T-cell (primary cell): ENCODE measurements around the gene MFAP3. TPM values are rescaled to one million over a fixed set of nuclear protein-coding genes. Genes with fewer than 3 reads are reported as not detected.

Source experiments
- ATAC-seq, 4 experiments: fragments of 200-7000 bp in 3 of 4; fragments of 150-1000 bp in 1 of 4; cut with Tn5 transposase; replicated peaks in 1 of 4; 1 replicate in 3 of 4; 2 replicates in 1 of 4; pipeline ENCODE4 v1.10.0; 2021; ENCODE audit warnings: moderate library complexity in 3 of 4, mild to moderate bottlenecking in 2 of 4, moderate number of reproducible peaks in 1 of 4
- CTCF ChIA-PET, 2 donors: fragments of 300-600 bp; sonication (Branson Sonifier 250); formaldehyde crosslinking; loops; one replicate each; lab custom pipeline; 2022; ENCODE audit warnings: antibody characterized with exemption in 2 of 2; lab: Charles Lee
- POLR2A ChIA-PET, 2 donors: fragments of 300-600 bp; sonication (Branson Sonifier 250); formaldehyde crosslinking; loops; one replicate each; lab custom pipeline; 2022; ENCODE audit warnings: antibody characterized with exemption in 2 of 2; lab: Charles Lee
- DNase-seq, 35 experiments: peaks; one replicate each; pipeline versions ENCODE4 v3.0.0 to v3.0.0-alpha.2; 2013 to 2023
- H3K27ac ChIP-seq: one replicate; pipeline ENCODE4 v1.5.1; 2013; ENCODE audit warnings: low read length
- H3K27me3 ChIP-seq, 2 experiments: replicated peaks in 1 of 2; 1 replicate in 1 of 2; 2 replicates in 1 of 2; pipeline versions ENCODE4 v1.6.1 to v1.7.0; 2013; ENCODE audit warnings: low read length in 1 of 2, mixed read lengths in 1 of 2; ENCODE audit not compliant: control insufficient read depth in 2 of 2, insufficient read depth in 2 of 2; ENCODE audit errors: extremely low read depth in 1 of 2
- H3K36me3 ChIP-seq, 2 donors: 1 replicate in 1 of 2; 2 replicates in 1 of 2; pipeline versions ENCODE4 v1.6.1 to v1.7.0; 2013; ENCODE audit warnings: low read length in 1 of 2; ENCODE audit not compliant: control insufficient read depth in 2 of 2, insufficient read depth in 1 of 2; ENCODE audit errors: extremely low read depth in 1 of 2
- H3K4me1 ChIP-seq, 2 experiments: 1 replicate in 1 of 2; 2 replicates in 1 of 2; pipeline versions ENCODE4 v1.6.1 to v1.7.0; 2013; ENCODE audit warnings: low read length in 2 of 2, mixed read lengths in 1 of 2; ENCODE audit not compliant: insufficient read depth in 2 of 2, control insufficient read depth in 1 of 2; ENCODE audit errors: extremely low read depth in 1 of 2
- H3K4me3 ChIP-seq, 2 donors: 1 replicate in 1 of 2; 2 replicates in 1 of 2; pipeline versions ENCODE4 v1.5.1 to v1.7.0; 2013; ENCODE audit warnings: mild to moderate bottlenecking in 2 of 2, low read length in 1 of 2, moderate library complexity in 1 of 2; ENCODE audit not compliant: control insufficient read depth in 1 of 2; ENCODE audit errors: extremely low read depth in 1 of 2
- H3K9me3 ChIP-seq: 2 replicates; pipeline ENCODE4 v1.7.0; 2013
- H3K27ac Mint-ChIP-seq, 2 donors: one replicate each; pipeline ENCODE4 v1.8.0; 2020 to 2021; ENCODE audit warnings: mild to moderate bottlenecking in 2 of 2, mixed read lengths in 2 of 2
- H3K27me3 Mint-ChIP-seq, 2 donors: one replicate each; pipeline ENCODE4 v1.8.0; 2021 to 2022; ENCODE audit warnings: mixed read lengths in 2 of 2
- H3K36me3 Mint-ChIP-seq: one replicate; pipeline ENCODE4 v1.8.0; 2021; ENCODE audit warnings: mixed read lengths
- H3K4me1 Mint-ChIP-seq, 3 donors: one replicate each; pipeline ENCODE4 v1.8.0; 2020 to 2022; ENCODE audit warnings: mixed read lengths in 3 of 3, mild to moderate bottlenecking in 1 of 3
- H3K4me3 Mint-ChIP-seq, 3 donors: one replicate each; pipeline ENCODE4 v1.8.0; 2020 to 2022; ENCODE audit warnings: mild to moderate bottlenecking in 3 of 3, mixed read lengths in 3 of 3, moderate library complexity in 3 of 3
- H3K9me3 Mint-ChIP-seq, 3 donors: one replicate each; pipeline ENCODE4 v1.8.0; 2020 to 2022; ENCODE audit warnings: mixed read lengths in 3 of 3
- WGBS: methylation state at CpG from one replicate; pipeline ENCODE4 v1.1.5; 2013; ENCODE audit warnings: missing lambda C conversion rate; ENCODE audit not compliant: insufficient coverage; 5-methylcytosine and 5-hydroxymethylcytosine counted together
- total RNA-seq, 35 experiments: library from RNA in 6 of 35; stranded (reverse) in 6 of 35; fragments of 120-200 nt in 1 of 35; gene quantifications; one replicate each; pipeline versions ENCODE4 v1.2.1 to v1.2.4 and lab custom pipeline; 2013 to 2026

Gene MFAP3
- total RNA-seq, 5 donors from 2014 or later (not counting 1 experiment from before 2014, with no cell fraction given): 15.5 to 25.1 (median 23.6) TPM

DNA sequence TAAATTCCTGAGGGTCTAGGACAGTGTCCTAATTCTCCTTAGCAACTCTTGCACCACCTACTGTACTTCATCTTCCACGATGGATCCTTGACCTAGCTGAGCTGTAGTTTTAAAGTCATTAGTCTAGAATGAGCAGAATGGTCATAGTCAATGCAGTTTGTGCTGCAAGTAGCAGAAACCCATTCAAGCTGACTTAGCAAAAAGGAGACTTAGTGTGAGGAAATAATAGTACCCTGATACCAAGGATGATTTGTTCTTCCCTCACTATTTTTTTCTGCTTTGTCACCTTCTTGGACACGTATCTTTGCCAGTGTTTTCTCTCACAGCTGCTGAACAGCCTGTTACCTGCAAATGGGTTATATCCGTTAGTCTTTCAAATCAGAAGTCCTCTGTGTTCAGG, 5.3 kb downstream of the MFAP3 start:
- Mint-ChIP-seq H3K9me3 (no peaks in the 10 kb centered on the region), H3K4me1 (peaks cover 78 to 81% (median 78%) of the 10 kb centered on the region in 3 donors), H3K27me3 (no peaks in the 10 kb centered on the region), H3K27ac (no peak overlapping the region), H3K4me3 (no peak overlapping the region), H3K36me3 (peaks cover 27% of the 10 kb centered on the region)
- Histone ChIP-seq H3K27ac (no peak overlapping the region), H3K4me3 (no peak overlapping the region), H3K27me3 (no peaks in the 10 kb centered on the region), H3K9me3 (no peaks in the 10 kb centered on the region), H3K4me1 (peaks cover 13 to 18% of the 10 kb centered on the region in 2 experiments), H3K36me3 (peaks cover 3 to 10% of the 10 kb centered on the region in 2 donors)
- POLR2A ChIA-PET: no interaction called here
- 100% methylated on average over 1 of the region's 3 CpGs for WGBS
- ATAC-seq (no peak), DNase-seq (no peak)
- CTCF ChIA-PET: no interaction called here

GRCh38 chr5:154044581-154044980, 5.8 kb downstream of the MFAP3 start:
- Mint-ChIP-seq H3K27ac (peak overlapping the region in 1 of 2 donors; percentile 50), H3K4me1 (peaks cover 77 to 81% (median 78%) of the 10 kb centered on the region in 3 donors), H3K27me3 (no peaks in the 10 kb centered on the region), H3K9me3 (no peaks in the 10 kb centered on the region), H3K4me3 (peak overlapping the region in 1 of 3 donors; percentile 40), H3K36me3 (peaks cover 29% of the 10 kb centered on the region)
- no CpG with 5 or more reads among the region's 2 CpGs for WGBS
- H3K27me3 ChIP-seq: no peaks in the 10 kb centered on the region
- DNase-seq (peak in 1 of 35 experiments; percentile 14), ATAC-seq (no peak)
- CTCF ChIA-PET: no interaction called here
- H3K4me3 ChIP-seq: no peak overlapping the region
- H3K4me1 ChIP-seq: peaks cover 9 to 13% of the 10 kb centered on the region in 2 experiments
- H3K9me3 ChIP-seq: no peaks in the 10 kb centered on the region
- POLR2A ChIA-PET: no interaction called here
- H3K27ac ChIP-seq: no peak overlapping the region
- peaks cover 3 to 13% of the 10 kb centered on the region in 2 donors for H3K36me3 ChIP-seq

GRCh38 chr5:154046486-154046885, 7.7 kb downstream of the MFAP3 start:
- Mint-ChIP-seq H3K27ac (no peak overlapping the region), H3K9me3 (no peaks in the 10 kb centered on the region), H3K27me3 (no peaks in the 10 kb centered on the region), H3K4me1 (peaks cover 72% of the 10 kb centered on the region in 3 donors), H3K36me3 (peaks cover 41% of the 10 kb centered on the region), H3K4me3 (no peak overlapping the region)
- peaks cover 3 to 23% of the 10 kb centered on the region in 2 donors for H3K36me3 ChIP-seq
- ChIA-PET CTCF (interaction anchor here (0.6 to 1.7 kb wide), 2 partner anchors 26 kb away, joined by 3 to 5 read pairs; no protein-coding TSS in a partner anchor), POLR2A (no interaction called here)
- ATAC-seq: no peak
- no peaks in the 10 kb centered on the region for H3K9me3 ChIP-seq
- H3K27me3 ChIP-seq: no peaks in the 10 kb centered on the region
- H3K4me1 ChIP-seq: peaks cover 4 to 13% of the 10 kb centered on the region in 2 experiments
- WGBS: 97% methylated on average over 5 of the region's 7 CpGs
- no peak overlapping the region for H3K27ac ChIP-seq
- no peak overlapping the region for H3K4me3 ChIP-seq
- no peak for DNase-seq

DNA sequence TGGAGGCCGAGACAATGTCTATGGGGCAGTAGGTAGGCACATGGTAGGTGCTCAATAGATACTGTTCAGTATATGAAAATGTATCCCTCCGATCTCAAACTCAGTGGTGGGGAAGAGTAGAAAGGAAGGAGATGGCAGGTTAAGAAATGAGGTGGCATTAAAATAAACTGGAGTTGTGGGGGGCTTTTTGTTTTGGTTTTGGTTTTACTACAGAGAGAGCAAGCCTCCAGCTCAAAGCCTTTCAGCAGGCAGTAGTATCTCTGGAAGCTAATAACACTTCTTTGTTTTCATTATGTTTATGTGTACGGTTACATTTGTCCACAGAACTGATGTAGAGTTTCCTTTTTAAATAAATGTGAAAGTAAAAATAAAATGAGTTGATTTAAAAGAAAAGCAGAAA, 8.6 kb downstream of the MFAP3 start:
- no peaks in the 10 kb centered on the region for H3K27me3 ChIP-seq
- peaks cover 3 to 23% of the 10 kb centered on the region in 2 donors for H3K36me3 ChIP-seq
- Mint-ChIP-seq H3K4me3 (no peak overlapping the region), H3K36me3 (peaks cover 45% of the 10 kb centered on the region), H3K9me3 (no peaks in the 10 kb centered on the region), H3K27ac (peak overlapping the region in 1 of 2 donors; percentile 29), H3K27me3 (no peaks in the 10 kb centered on the region), H3K4me1 (peaks cover 69 to 71% (median 69%) of the 10 kb centered on the region in 3 donors)
- ChIA-PET CTCF (interaction anchor here in 1 of 2 donors (1.7 kb wide), 1 partner anchor 25 kb away, joined by 5 read pairs; no protein-coding TSS in a partner anchor), POLR2A (interaction anchor here in 1 of 2 donors (0.6 kb wide), 1 partner anchor 10 kb away, joined by 4 read pairs; no protein-coding TSS in a partner anchor)
- no peak overlapping the region for H3K27ac ChIP-seq
- no peak for ATAC-seq
- H3K9me3 ChIP-seq: no peaks in the 10 kb centered on the region
- no peak overlapping the region for H3K4me3 ChIP-seq
- 100% methylated on average over 1 of the region's 3 CpGs for WGBS
- DNase-seq: no peak
- H3K4me1 ChIP-seq: peaks cover 0 to 13% of the 10 kb centered on the region in 2 experiments

- Histone ChIP-seq H3K27ac (no peak overlapping the region), H3K36me3 (peaks cover under 1 to 31% of the 10 kb centered on the region in 2 donors), H3K4me3 (no peak overlapping the region), H3K9me3 (no peaks in the 10 kb centered on the region), H3K27me3 (no peaks in the 10 kb centered on the region), H3K4me1 (peaks cover 0 to 13% of the 10 kb centered on the region in 2 experiments)
- peaks cover 66% of the 10 kb centered on the region for H3K36me3 Mint-ChIP-seq
- POLR2A ChIA-PET: no interaction called here
- CTCF ChIA-PET: interaction anchor here in 1 of 2 donors (0.9 kb wide), 2 partner anchors 11 to 23 kb away, joined by 4 read pairs; partner anchors contain the start of genes FAM114A2 and MFAP3
- peaks cover 49 to 54% (median 53%) of the 10 kb centered on the region in 3 donors for H3K4me1 Mint-ChIP-seq
- H3K27ac Mint-ChIP-seq: no peak overlapping the region
- ATAC-seq (no peak), DNase-seq (no peak)
- no peaks in the 10 kb centered on the region for H3K9me3 Mint-ChIP-seq
- 100% methylated on average over 2 of the region's 5 CpGs for WGBS
- no peak overlapping the region for H3K4me3 Mint-ChIP-seq
- H3K27me3 Mint-ChIP-seq: no peaks in the 10 kb centered on the region
Measured at GRCh38 chr5:154049636-154050035, 10.9 kb downstream of the MFAP3 start.

- DNase-seq (no peak), ATAC-seq (no peak)
- no peak overlapping the region for H3K27ac ChIP-seq
- peaks cover 0 to 28% of the 10 kb centered on the region in 2 donors for H3K36me3 ChIP-seq
- CTCF ChIA-PET: interaction anchor here in 1 of 2 donors (0.8 kb wide), 1 partner anchor 19 kb away, joined by 3 read pairs; no protein-coding TSS in a partner anchor
- H3K4me3 ChIP-seq: no peak overlapping the region
- no peaks in the 10 kb centered on the region for H3K27me3 ChIP-seq
- H3K4me1 Mint-ChIP-seq: peaks cover 28 to 37% (median 35%) of the 10 kb centered on the region in 3 donors
- H3K27me3 Mint-ChIP-seq: no peaks in the 10 kb centered on the region
- no peak overlapping the region for H3K4me3 Mint-ChIP-seq
- WGBS: 63% methylated on average over 2 of the region's 4 CpGs
- no peaks in the 10 kb centered on the region for H3K9me3 Mint-ChIP-seq
- no peak overlapping the region for H3K27ac Mint-ChIP-seq
- no peaks in the 10 kb centered on the region for H3K4me1 ChIP-seq
- H3K36me3 Mint-ChIP-seq: peaks cover 61% of the 10 kb centered on the region
- no peaks in the 10 kb centered on the region for H3K9me3 ChIP-seq
- POLR2A ChIA-PET: no interaction called here
Measured at GRCh38 chr5:154053468-154053867, 14.7 kb downstream of the MFAP3 start.
